GM15510 (cell line): ENCODE data around the gene TUBA4B.
A peak's percentile ranks its signal among the peaks of the same experiment; 100 is the strongest.

ENCODE experiments used
- POLR2A ChIP-seq: IDR thresholded peaks from 3 replicates; pipeline ENCODE4 v1.6.1; 2011; ENCODE audit warnings: borderline replicate concordance; ENCODE audit not compliant: insufficient read length; ENCODE audit errors: extremely low read depth

Gene TUBA4B

GRCh38 chr2:219252900-219253752 is at the start of gene TUBA4B:
Gene TUBA4B, plus strand, starts transcription at chr2:219253243. Its CDS starts 165 bp downstream, at chr2:219253408.
- peak; percentile 25 for TF ChIP-seq POLR2A

DNA sequence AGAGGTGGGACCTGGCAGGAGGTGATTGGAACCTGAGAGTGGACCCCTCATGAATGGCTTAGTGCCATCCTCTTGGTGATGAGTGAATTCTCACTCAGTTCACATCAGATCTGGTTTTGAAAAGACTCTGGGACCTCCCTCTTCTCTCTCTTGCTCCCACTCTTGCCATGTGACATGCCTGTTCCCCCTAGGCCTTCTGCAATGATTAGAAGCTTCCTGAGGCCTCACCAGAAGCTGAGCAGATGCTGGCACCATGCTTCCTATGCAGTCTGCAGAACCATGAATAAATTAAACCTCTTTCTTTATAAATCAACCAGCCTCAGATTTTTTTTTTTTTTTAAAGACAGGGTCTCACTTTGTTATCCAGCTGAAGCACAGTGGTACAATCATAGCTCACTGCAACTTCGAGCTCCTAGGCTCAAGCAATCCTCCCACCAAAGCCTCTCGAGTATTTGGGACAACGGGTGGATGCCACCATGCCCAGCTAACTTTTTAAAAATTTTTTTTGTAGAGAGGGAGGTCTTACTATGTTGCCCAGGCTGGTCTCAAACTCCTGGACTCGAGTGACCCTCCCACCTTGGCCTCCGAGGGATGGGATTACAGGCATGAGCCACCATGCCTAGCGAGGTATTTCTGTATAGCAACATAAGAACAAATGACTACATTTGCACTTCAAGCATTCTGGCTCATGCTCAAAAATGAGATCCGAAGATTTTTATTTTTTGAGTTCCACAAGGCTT is 48.4 kb upstream of the TUBA4B start:
- TF ChIP-seq POLR2A, result no peak

- TF ChIP-seq POLR2A, result no peak
Observed at GRCh38 chr2:219205165-219205538, 47.9 kb upstream of the TUBA4B start.

GRCh38 chr2:219205981-219206327 is 47.1 kb upstream of the TUBA4B start:
- TF ChIP-seq POLR2A, result no peak

- TF ChIP-seq POLR2A, result peak; percentile 99
Observed at GRCh38 chr2:219206328-219207133, 46.5 kb upstream of the TUBA4B start, which contains the start of gene ZFAND2B. Gene ZFAND2B, plus strand, starts transcription at chr2:219206782. Its CDS starts 206 bp downstream, at chr2:219206988.

DNA sequence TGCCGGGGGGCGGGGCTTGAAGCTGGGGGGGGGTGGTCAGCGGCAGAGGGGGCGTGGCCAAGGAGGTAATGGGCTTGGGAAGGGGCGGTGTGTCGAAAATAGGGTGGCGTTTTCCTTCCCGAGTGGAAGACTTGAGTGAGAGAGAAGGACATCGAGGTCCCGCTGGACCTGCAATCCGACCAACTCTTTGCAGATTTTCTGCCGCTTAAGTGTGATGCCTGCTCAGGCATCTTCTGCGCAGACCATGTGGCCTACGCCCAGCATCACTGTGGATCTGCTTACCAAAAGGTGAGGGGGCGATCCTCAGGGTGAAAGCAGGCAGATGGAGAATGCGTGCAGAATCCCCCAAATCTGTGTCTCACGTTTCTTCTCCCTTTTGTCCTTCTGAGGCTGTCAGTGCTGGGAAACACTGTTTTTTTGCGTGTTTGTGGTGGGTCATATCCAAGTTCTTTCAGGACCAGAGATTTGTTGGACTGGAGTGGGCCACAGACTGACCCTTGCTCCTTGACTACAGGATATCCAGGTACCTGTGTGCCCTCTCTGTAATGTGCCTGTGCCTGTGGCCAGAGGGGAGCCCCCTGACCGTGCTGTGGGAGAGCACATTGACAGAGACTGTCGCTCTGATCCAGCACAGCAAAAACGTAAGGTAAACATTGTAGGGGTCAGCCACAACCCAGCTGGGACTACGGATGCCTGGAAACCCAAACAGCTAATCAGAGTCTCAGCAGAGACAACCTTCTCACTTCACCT is 45.7 kb upstream of the TUBA4B start:
- no peak for TF ChIP-seq POLR2A

DNA sequence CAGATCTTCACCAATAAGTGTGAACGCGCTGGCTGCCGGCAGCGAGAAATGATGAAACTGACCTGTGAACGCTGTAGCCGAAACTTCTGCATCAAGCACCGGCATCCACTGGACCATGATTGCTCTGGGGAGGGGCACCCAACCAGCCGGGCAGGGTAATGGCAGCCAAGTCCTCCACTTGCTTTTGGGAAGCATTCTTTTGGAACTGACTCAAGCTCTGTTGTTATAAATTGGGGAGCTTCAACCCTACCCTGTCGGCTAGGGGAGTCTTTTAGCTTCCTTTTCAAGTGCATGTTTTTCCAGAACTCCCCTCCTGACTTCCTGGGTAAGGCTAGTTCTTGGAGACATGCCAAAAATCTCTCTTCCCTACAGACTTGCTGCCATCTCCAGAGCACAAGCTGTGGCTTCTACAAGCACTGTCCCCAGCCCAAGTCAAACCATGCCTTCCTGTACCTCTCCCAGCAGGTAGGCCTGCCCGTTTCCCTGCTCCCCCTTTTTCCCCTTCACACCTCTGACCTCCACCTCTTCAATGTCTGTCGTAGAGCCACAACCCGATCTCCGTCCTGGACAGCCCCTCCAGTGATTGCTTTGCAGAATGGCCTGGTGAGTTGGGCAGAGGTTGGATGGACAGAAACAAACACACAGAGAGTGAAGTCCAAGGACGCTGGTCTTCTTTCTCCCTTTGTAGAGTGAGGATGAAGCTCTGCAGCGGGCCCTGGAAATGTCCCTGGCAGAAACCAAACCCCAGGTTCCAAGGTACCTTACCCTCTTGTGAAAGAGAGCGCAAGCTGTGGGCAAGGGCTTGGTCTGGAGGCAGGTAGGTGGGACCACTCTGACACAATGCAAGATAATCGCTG is 44.9 kb upstream of the TUBA4B start:
- TF ChIP-seq POLR2A, result no peak

- TF ChIP-seq POLR2A, result no peak
Observed at GRCh38 chr2:219209236-219210195, 43.5 kb upstream of the TUBA4B start.

DNA sequence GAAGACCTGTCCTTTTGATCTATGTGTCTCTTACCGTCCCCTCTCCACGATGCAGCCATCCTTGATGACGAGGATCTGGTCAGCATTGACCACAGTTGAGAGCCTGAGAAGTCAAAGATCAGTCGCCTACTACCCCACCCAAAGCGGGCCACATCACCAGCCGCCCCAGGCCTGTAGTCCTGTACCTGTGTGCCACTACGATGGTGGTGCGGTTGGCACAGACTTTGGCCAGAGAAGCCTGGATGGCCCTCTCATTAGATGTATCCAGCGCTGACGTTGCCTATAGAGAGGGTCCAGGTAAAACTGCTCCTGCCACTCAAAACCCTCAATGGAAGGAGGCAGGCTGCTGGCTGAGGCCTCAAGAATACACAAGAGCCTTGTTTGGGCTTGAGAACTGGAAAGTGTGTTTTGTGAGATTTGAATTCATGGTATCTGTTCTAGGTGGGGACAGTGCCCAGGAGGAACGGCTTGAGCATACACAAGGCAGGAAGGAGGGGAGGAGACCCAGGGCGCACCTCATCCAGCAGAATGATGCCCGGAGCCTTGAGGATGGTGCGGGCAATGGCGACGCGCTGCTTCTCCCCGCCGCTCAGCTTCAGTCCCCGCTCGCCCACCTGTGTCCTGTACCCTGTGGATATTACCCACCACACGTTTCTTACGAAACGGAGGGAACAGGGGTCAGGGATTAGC is 42.7 kb upstream of the TUBA4B start:
- TF ChIP-seq POLR2A, result no peak

- TF ChIP-seq POLR2A, result no peak
Observed at GRCh38 chr2:219210886-219211362, 42.1 kb upstream of the TUBA4B start.

GRCh38 chr2:219213026-219213415 is 40.0 kb upstream of the TUBA4B start:
- no peak for TF ChIP-seq POLR2A
